ENCODE measurements around the gene IL16.

Gene IL16

GRCh38 chr15:81333363-81333762, 136.7 kb downstream of the IL16 start:
- no peak overlapping the region for H3K9ac ChIP-seq (ENCODE audit: low read depth, low read length)
- no peak overlapping the region for H3K4me3 ChIP-seq (ENCODE audit: low read length)
- H3K4me1 ChIP-seq (ENCODE audit: insufficient read depth, low read length) = no peaks in the 10 kb centered on the region
- H3K27ac ChIP-seq (ENCODE audit: low read depth, low read length) = no peak overlapping the region
- 94% methylated on average over 3 of the region's 3 CpGs for WGBS
- no peaks in the 10 kb centered on the region for H3K27me3 ChIP-seq (ENCODE audit: insufficient read depth, low read length)
- H3K36me3 ChIP-seq (ENCODE audit: insufficient read depth, low read length) = no peaks in the 10 kb centered on the region
- H3K9me3 ChIP-seq (ENCODE audit: insufficient read depth, low read depth, low read length) = no peaks in the 10 kb centered on the region

DNA sequence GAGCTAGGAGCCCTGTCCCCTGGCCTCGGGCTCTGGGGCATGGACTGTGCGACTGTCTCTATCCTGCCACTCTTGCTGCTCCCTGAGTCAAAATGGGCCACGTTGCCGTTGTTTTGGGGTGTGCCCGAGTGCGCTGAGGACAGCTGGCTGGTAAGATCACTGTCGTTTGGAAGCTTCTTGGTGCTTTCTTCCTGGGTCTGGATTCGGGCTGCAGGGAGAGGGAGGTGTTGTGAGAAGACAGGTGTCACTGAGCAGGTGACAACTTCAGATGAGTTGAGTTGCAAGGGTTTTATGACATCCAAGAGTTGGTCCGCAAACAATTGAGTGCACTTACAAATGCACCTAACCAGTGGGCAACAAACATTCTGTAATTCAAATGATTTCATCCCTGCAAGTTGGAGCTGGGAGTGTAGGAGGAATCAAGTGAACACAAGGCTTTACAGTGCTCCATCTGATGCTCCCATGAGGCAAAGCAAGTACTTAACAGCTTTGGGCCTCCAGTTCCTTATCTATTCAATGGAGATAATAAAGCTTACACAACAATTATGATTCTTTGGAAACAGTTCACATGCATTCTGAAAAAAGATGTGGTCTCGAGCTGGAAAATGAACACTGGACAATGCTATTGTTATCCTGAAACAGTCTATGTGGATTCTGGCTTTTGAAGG, 138.2 kb downstream of the IL16 start:
- Histone ChIP-seq H3K9ac (ENCODE audit: low read depth, low read length) (no peak overlapping the region), H3K27ac (ENCODE audit: low read depth, low read length) (no peak overlapping the region), H3K9me3 (ENCODE audit: insufficient read depth, low read depth, low read length) (no peaks in the 10 kb centered on the region), H3K4me1 (ENCODE audit: insufficient read depth, low read length) (no peaks in the 10 kb centered on the region), H3K4me3 (ENCODE audit: low read length) (no peak overlapping the region), H3K36me3 (ENCODE audit: insufficient read depth, low read length) (no peaks in the 10 kb centered on the region), H3K27me3 (ENCODE audit: insufficient read depth, low read length) (no peaks in the 10 kb centered on the region)
- 94% methylated on average over 10 of the region's 10 CpGs for WGBS

GRCh38 chr15:81335631-81336030, 139.0 kb downstream of the IL16 start:
- no peaks in the 10 kb centered on the region for H3K4me1 ChIP-seq (ENCODE audit: insufficient read depth, low read length)
- H3K27me3 ChIP-seq (ENCODE audit: insufficient read depth, low read length) = no peaks in the 10 kb centered on the region
- H3K36me3 ChIP-seq (ENCODE audit: insufficient read depth, low read length) = no peaks in the 10 kb centered on the region
- H3K27ac ChIP-seq (ENCODE audit: low read depth, low read length) = no peak overlapping the region
- no peaks in the 10 kb centered on the region for H3K9me3 ChIP-seq (ENCODE audit: insufficient read depth, low read depth, low read length)
- no peak overlapping the region for H3K9ac ChIP-seq (ENCODE audit: low read depth, low read length)
- H3K4me3 ChIP-seq (ENCODE audit: low read length) = no peak overlapping the region
- 82% methylated on average over 4 of the region's 4 CpGs for WGBS

GRCh38 chr15:81336568-81336967, 139.9 kb downstream of the IL16 start:
- WGBS = 82% methylated on average over 4 of the region's 4 CpGs
- no peaks in the 10 kb centered on the region for H3K9me3 ChIP-seq (ENCODE audit: insufficient read depth, low read depth, low read length)
- H3K4me3 ChIP-seq (ENCODE audit: low read length) = no peak overlapping the region
- H3K36me3 ChIP-seq (ENCODE audit: insufficient read depth, low read length) = no peaks in the 10 kb centered on the region
- no peak overlapping the region for H3K9ac ChIP-seq (ENCODE audit: low read depth, low read length)
- no peaks in the 10 kb centered on the region for H3K4me1 ChIP-seq (ENCODE audit: insufficient read depth, low read length)
- H3K27me3 ChIP-seq (ENCODE audit: insufficient read depth, low read length) = no peaks in the 10 kb centered on the region
- no peak overlapping the region for H3K27ac ChIP-seq (ENCODE audit: low read depth, low read length)

DNA sequence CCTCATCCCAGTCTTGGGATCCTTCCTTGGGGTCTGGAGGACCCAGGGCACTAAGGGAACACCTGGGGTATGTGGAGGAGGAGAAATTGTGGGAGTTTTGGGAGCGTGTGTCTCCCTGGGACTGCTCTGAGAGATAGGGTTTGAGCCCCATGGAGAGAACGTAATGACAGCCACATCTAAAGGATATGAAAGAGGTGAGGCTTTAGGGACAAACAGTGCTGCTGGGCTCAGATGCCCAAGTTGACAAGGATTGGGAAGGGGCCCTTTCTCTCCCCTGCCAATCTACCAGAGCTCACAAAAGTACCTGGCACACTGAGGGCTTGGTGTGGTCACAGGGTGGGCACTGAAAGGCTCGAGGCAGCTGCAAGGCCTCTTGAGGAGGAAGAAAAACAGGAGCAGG, 140.6 kb downstream of the IL16 start:
- H3K4me1 ChIP-seq (ENCODE audit: insufficient read depth, low read length) = no peaks in the 10 kb centered on the region
- no peak overlapping the region for H3K27ac ChIP-seq (ENCODE audit: low read depth, low read length)
- WGBS = 95% methylated on average over 3 of the region's 3 CpGs

DNA sequence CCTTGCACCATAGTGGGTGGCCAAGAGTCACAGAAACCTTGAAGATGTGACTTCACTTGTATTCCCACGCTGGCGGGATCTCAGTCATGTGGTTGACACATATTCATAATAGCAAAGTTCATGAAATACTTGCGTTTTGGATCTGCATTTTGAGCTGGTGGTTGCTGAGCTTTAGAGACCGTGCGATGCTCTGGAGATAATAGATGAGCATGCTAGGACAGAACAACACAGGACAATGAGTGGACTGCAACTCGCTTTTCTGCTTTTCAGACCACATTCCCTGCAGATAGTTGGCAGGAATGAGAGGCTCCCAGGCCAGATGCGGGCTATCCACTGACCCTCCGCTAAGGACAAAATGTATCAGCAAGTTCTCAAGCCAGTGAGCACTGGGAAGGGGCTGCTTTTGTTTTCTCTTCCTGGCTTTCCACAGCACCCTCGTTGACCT, 141.1 kb downstream of the IL16 start:
- no peaks in the 10 kb centered on the region for H3K36me3 ChIP-seq (ENCODE audit: insufficient read depth, low read length)

More for the DNA sequence above, 140.6 kb downstream of the IL16 start:
- H3K36me3 ChIP-seq (ENCODE audit: insufficient read depth, low read length) = no peaks in the 10 kb centered on the region
- no peaks in the 10 kb centered on the region for H3K9me3 ChIP-seq (ENCODE audit: insufficient read depth, low read depth, low read length)
- no peaks in the 10 kb centered on the region for H3K27me3 ChIP-seq (ENCODE audit: insufficient read depth, low read length)
- H3K9ac ChIP-seq (ENCODE audit: low read depth, low read length) = no peak overlapping the region
- no peak overlapping the region for H3K4me3 ChIP-seq (ENCODE audit: low read length)

DNA sequence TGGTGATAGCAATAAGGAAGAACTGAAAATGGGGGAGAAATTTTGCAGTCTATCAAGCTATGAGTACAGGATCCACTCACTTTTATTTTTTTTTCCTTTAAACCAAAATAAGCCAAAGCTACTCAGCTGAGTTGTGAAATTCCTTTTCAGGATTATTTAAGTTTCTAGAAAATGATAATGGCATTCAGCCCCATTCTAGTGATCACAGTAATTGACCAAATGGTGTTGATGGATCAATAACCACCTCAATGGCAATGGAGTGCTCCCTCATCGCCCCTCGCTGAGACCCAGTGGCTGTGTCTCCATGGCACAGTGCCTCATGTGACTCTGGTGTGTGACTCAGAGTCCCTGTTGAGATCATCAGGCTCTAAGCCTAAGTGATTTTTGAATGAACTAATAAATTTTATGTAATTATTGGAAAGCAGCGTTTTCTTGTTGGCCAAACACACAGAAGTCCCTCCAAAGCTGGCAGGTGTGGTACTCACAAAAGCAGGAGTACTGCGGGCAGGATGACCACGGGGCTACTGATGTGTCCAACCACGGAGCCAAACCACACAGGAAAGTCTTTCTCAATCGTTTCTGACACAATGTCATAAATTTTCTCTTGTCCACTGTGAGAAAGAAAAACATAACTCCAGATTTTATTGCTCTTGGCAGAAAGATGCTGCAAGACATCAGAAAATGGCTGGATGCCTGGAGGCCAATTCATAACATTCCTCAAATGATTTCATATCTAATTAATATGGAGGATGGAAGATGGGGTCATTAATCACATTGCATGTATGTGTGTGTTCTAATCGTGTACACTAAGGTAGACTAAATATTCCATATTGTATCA, 141.7 kb downstream of the IL16 start:
- H3K4me1 ChIP-seq (ENCODE audit: insufficient read depth, low read length) = no peaks in the 10 kb centered on the region

More for the DNA sequence above, 141.1 kb downstream of the IL16 start:
- Histone ChIP-seq H3K4me3 (ENCODE audit: low read length) (no peak overlapping the region), H3K27me3 (ENCODE audit: insufficient read depth, low read length) (no peaks in the 10 kb centered on the region), H3K4me1 (ENCODE audit: insufficient read depth, low read length) (no peaks in the 10 kb centered on the region), H3K9ac (ENCODE audit: low read depth, low read length) (no peak overlapping the region), H3K9me3 (ENCODE audit: insufficient read depth, low read depth, low read length) (no peaks in the 10 kb centered on the region), H3K27ac (ENCODE audit: low read depth, low read length) (no peak overlapping the region)
- 92% methylated on average over 9 of the region's 9 CpGs for WGBS

DNA sequence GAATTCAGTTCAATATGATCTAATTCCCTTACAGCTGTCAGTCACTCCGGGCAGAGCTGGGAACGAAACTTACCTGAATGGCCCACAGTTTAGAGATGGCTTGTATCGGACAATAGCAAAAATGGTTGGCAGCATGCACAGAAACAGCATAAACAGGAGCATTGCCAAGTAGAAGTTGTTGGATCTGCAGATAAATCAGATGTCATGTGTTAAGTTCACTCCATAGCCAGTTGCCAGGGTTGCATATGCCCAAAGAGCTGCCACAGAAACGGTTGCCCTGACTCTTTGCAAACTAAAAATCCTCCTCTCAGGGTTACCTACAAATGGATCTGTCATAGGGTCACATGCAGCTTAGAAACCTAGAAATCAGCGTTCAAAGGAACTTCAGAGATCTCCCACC, 142.6 kb downstream of the IL16 start:
- Histone ChIP-seq H3K27me3 (ENCODE audit: insufficient read depth, low read length) (no peaks in the 10 kb centered on the region), H3K36me3 (ENCODE audit: insufficient read depth, low read length) (no peaks in the 10 kb centered on the region), H3K27ac (ENCODE audit: low read depth, low read length) (no peak overlapping the region), H3K9ac (ENCODE audit: low read depth, low read length) (no peak overlapping the region), H3K4me1 (ENCODE audit: insufficient read depth, low read length) (no peaks in the 10 kb centered on the region), H3K9me3 (ENCODE audit: insufficient read depth, low read depth, low read length) (no peaks in the 10 kb centered on the region), H3K4me3 (ENCODE audit: low read length) (no peak overlapping the region)
- 94% methylated on average over 5 of the region's 5 CpGs for WGBS

More for the DNA sequence above, 141.7 kb downstream of the IL16 start:
- H3K9me3 ChIP-seq (ENCODE audit: insufficient read depth, low read depth, low read length) = no peaks in the 10 kb centered on the region
- no peaks in the 10 kb centered on the region for H3K36me3 ChIP-seq (ENCODE audit: insufficient read depth, low read length)
- H3K9ac ChIP-seq (ENCODE audit: low read depth, low read length) = no peak overlapping the region
- 91% methylated on average over 8 of the region's 8 CpGs for WGBS
- no peak overlapping the region for H3K27ac ChIP-seq (ENCODE audit: low read depth, low read length)
- H3K4me3 ChIP-seq (ENCODE audit: low read length) = no peak overlapping the region
- no peaks in the 10 kb centered on the region for H3K27me3 ChIP-seq (ENCODE audit: insufficient read depth, low read length)

- no peak overlapping the region for H3K27ac ChIP-seq (ENCODE audit: low read depth, low read length)
- no peaks in the 10 kb centered on the region for H3K9me3 ChIP-seq (ENCODE audit: insufficient read depth, low read depth, low read length)
- no peaks in the 10 kb centered on the region for H3K36me3 ChIP-seq (ENCODE audit: insufficient read depth, low read length)
- 79% methylated on average over 4 of the region's 4 CpGs for WGBS
- no peak overlapping the region for H3K4me3 ChIP-seq (ENCODE audit: low read length)
- no peaks in the 10 kb centered on the region for H3K4me1 ChIP-seq (ENCODE audit: insufficient read depth, low read length)
- H3K27me3 ChIP-seq (ENCODE audit: insufficient read depth, low read length) = no peaks in the 10 kb centered on the region
- H3K9ac ChIP-seq (ENCODE audit: low read depth, low read length) = no peak overlapping the region
Observed at GRCh38 chr15:81339851-81340250, 143.2 kb downstream of the IL16 start.

DNA sequence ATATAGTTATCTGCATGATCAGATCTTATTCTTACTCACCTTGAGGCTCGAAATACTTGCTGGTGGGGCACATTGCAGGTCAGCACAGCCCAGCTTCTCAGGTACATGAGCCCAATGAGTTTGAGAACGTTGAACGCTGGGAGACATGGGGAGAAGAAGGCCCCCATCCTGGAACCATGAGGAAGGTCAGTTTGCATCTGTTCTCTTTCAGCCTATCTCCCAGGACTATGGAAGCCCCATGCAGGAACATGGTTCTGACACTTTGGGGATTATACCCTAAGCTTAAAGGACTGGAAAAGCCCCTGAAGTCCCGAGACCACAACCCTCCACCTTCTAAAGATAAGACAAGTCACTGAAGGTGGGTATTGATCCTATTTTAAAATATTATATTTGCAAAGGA, 144.7 kb downstream of the IL16 start:
- Histone ChIP-seq H3K27me3 (ENCODE audit: insufficient read depth, low read length) (no peaks in the 10 kb centered on the region), H3K4me1 (ENCODE audit: insufficient read depth, low read length) (no peaks in the 10 kb centered on the region), H3K27ac (ENCODE audit: low read depth, low read length) (no peak overlapping the region), H3K4me3 (ENCODE audit: low read length) (no peak overlapping the region), H3K9ac (ENCODE audit: low read depth, low read length) (no peak overlapping the region), H3K36me3 (ENCODE audit: insufficient read depth, low read length) (no peaks in the 10 kb centered on the region), H3K9me3 (ENCODE audit: insufficient read depth, low read depth, low read length) (no peaks in the 10 kb centered on the region)
- WGBS = 97% methylated on average over 4 of the region's 4 CpGs

GRCh38 chr15:81343371-81343770, 146.7 kb downstream of the IL16 start:
- H3K4me1 ChIP-seq (ENCODE audit: insufficient read depth, low read length) = no peaks in the 10 kb centered on the region
- H3K9me3 ChIP-seq (ENCODE audit: insufficient read depth, low read depth, low read length) = no peaks in the 10 kb centered on the region
- 94% methylated on average over 4 of the region's 4 CpGs for WGBS
- no peak overlapping the region for H3K9ac ChIP-seq (ENCODE audit: low read depth, low read length)
- H3K27me3 ChIP-seq (ENCODE audit: insufficient read depth, low read length) = no peaks in the 10 kb centered on the region
- H3K4me3 ChIP-seq (ENCODE audit: low read length) = no peak overlapping the region
- no peak overlapping the region for H3K27ac ChIP-seq (ENCODE audit: low read depth, low read length)
- H3K36me3 ChIP-seq (ENCODE audit: insufficient read depth, low read length) = no peaks in the 10 kb centered on the region

Data from HUES64 (cell line).